Heart left ventricle (tissue), 13 donors: ENCODE measurements around the gene PDE9A.

ENCODE experiments used
- CTCF ChIP-seq, 12 donors: fragments of 200-600 bp; sonication (generic) in 4 of 12; IDR thresholded peaks; one replicate each; pipeline versions ENCODE4 v1.5.0 to v1.8.0; 2018 to 2022; ENCODE audit warnings: antibody characterized with exemption in 12 of 12, mild to moderate bottlenecking in 5 of 12
- POLR2A ChIP-seq, 2 donors: fragments of 450-650 bp; IDR thresholded peaks; one replicate each; pipeline ENCODE4 v1.6.1; 2017; ENCODE audit warnings: antibody characterized with exemption in 2 of 2, mild to moderate bottlenecking in 2 of 2, moderate library complexity in 2 of 2
- donor health status: ischemic (EF 13 %, LVEDD 7.1; RV severe dilation, severe dysfunction).
- donor health status: DM: no; HTN: yes; CAD: no.
- donor health status: DM: no; HTN: no; CAD: no.
- donor health status: ischemic (EF 25% LVEDD 6.9; RV normal size, moderate dysfunction).
- donor health status: ischemic (EF 25% LVEDD 5.7; RV mildly dilated, moderate dysfunction).
- donor health status: ischemic (EF 35%, LVEDD 5.7; RV mildly dilated, moderate dysfunction).
- donor health status: nonischemic (EF 11% LVEDD 7.7; RV severe dilation, severe dysfunction).
- donor health status: DM: yes; HTN: yes; CAD: no.
- donor health status: PGD.
- donor health status: ischemic (EF 29% LVEDD 5.4; RV normal size, mild dysfunction).
- donor health status: nonischemic (EF 23%, LVEDD 6.1; RV moderate dilation, normal function).

- no peak for TF ChIP-seq POLR2A (IDR thresholded peaks at IDR 0.05)
- no peak for TF ChIP-seq CTCF (IDR thresholded peaks at IDR 0.05)
Observed at GRCh38 chr21:42677339-42678321, 24.2 kb downstream of the PDE9A start.
